Vagina (tissue), 2 donors: ENCODE measurements around the gene C12orf76. TPM values are rescaled to one million over a fixed set of nuclear protein-coding genes. Genes with fewer than 3 reads are reported as not detected.

ENCODE experiments used
- DNase-seq, 2 donors: peaks; one replicate each; pipeline ENCODE4 v3.0.0-alpha.2; 2017; ENCODE audit errors: extremely low spot score in 2 of 2
- H3K27ac ChIP-seq: fragments of 200-600 bp; sonication (generic); one replicate; pipeline ENCODE4 v1.5.1; 2019
- H3K27me3 ChIP-seq: fragments of 200-600 bp; sonication (generic); one replicate; pipeline ENCODE4 v1.5.1; 2019
- H3K36me3 ChIP-seq, 2 donors: fragments of 200-600 bp; sonication (generic); one replicate each; pipeline ENCODE4 v1.5.1; 2017 to 2019
- H3K4me1 ChIP-seq: fragments of 200-600 bp; sonication (generic); one replicate; pipeline ENCODE4 v1.5.1; 2019
- H3K4me3 ChIP-seq, 2 donors: fragments of 200-600 bp; sonication (generic); 1 replicate in 1 of 2; 2 replicates in 1 of 2; pipeline ENCODE4 v1.5.1; 2016 to 2019
- H3K9me3 ChIP-seq: fragments of 200-600 bp; sonication (generic); one replicate; pipeline ENCODE4 v1.5.1; 2019
- POLR2A ChIP-seq, 2 donors: fragments of 450-650 bp; IDR thresholded peaks; one replicate each; pipeline ENCODE4 v1.6.1; 2017; ENCODE audit warnings: antibody characterized with exemption in 2 of 2, mild to moderate bottlenecking in 2 of 2, moderate library complexity in 2 of 2
- POLR2AphosphoS5 ChIP-seq, 2 donors: sonication (generic); formaldehyde crosslinking; IDR thresholded peaks; one replicate each; pipeline ENCODE4 v1.9.0; 2017; ENCODE audit warnings: antibody characterized with exemption in 2 of 2, mild to moderate bottlenecking in 2 of 2, low read depth in 1 of 2; ENCODE audit not compliant: insufficient read depth in 1 of 2
- intact Hi-C: fragments of 100-400 bp; cut with DNase I; formaldehyde crosslinking; loops from one replicate; pipeline ENCODE4 v1.15.1; 2023
- total RNA-seq: library from RNA; depleted of rRNA; stranded (reverse); fragments of >200 nt; gene quantifications from one replicate; pipeline ENCODE4 v1.2.3, GENCODE V29; 2016
- TF ChIP-seq, protein P1 (sequence below), 3 experiments: fragments of 450-650 bp in 2 of 3; fragments of 200-600 bp in 1 of 3; sonication (generic) in 1 of 3; IDR thresholded peaks; one replicate each; pipeline ENCODE4 v1.5.1; 2017 to 2019; ENCODE audit warnings: antibody characterized with exemption in 3 of 3, mild to moderate bottlenecking in 2 of 3, moderate library complexity in 2 of 3

The C12orf76 gene
- total RNA-seq, 1 donor from 2014 or later, result 7.6 TPM

DNA sequence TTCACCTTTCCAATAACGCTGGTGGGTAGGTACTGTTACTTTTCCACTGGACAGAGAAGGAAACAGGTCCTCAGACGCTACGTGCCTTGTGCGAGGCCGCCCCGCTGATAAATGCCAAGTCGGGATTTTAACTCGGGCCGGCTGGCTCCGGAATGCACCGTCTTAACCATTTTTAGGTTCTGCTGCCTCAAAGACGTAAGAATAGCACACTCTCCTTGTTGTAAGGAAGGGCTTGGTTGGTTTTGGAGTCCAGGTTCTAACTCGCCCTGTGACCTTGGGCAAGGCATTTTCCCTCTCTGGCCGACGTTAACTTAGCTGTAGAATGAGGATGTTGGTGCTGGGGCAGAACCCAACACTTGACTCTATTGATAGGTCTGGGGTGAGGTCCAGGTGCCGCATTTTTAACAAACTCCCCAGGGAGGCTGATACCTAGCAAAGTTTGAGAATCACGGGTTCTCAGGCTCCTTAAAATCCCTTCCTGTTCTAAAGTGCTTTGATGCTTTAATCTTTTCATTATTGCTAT is 48.3 kb downstream of the C12orf76 start:
- H3K4me3 ChIP-seq, result peak overlapping the region; percentile 99 to 100
- H3K27me3 ChIP-seq, result no peaks in the 10 kb centered on the region
- intact Hi-C loops, result no loop called here
- H3K4me1 ChIP-seq, result peaks cover 58% of the 10 kb centered on the region
- no peak for DNase-seq
- no peaks in the 10 kb centered on the region for H3K9me3 ChIP-seq
- no peaks in the 10 kb centered on the region for H3K36me3 ChIP-seq
- TF ChIP-seq POLR2A (IDR thresholded peaks at IDR 0.05), result no peak
- TF ChIP-seq, protein P1, sequence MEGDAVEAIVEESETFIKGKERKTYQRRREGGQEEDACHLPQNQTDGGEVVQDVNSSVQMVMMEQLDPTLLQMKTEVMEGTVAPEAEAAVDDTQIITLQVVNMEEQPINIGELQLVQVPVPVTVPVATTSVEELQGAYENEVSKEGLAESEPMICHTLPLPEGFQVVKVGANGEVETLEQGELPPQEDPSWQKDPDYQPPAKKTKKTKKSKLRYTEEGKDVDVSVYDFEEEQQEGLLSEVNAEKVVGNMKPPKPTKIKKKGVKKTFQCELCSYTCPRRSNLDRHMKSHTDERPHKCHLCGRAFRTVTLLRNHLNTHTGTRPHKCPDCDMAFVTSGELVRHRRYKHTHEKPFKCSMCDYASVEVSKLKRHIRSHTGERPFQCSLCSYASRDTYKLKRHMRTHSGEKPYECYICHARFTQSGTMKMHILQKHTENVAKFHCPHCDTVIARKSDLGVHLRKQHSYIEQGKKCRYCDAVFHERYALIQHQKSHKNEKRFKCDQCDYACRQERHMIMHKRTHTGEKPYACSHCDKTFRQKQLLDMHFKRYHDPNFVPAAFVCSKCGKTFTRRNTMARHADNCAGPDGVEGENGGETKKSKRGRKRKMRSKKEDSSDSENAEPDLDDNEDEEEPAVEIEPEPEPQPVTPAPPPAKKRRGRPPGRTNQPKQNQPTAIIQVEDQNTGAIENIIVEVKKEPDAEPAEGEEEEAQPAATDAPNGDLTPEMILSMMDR (IDR thresholded peaks at IDR 0.05), result no peak
- TF ChIP-seq POLR2AphosphoS5 (IDR thresholded peaks at IDR 0.05; ENCODE audit: insufficient read depth in 1 of 2, low read depth in 1 of 2), result no peak
- H3K27ac ChIP-seq, result peak overlapping the region; percentile 82

DNA sequence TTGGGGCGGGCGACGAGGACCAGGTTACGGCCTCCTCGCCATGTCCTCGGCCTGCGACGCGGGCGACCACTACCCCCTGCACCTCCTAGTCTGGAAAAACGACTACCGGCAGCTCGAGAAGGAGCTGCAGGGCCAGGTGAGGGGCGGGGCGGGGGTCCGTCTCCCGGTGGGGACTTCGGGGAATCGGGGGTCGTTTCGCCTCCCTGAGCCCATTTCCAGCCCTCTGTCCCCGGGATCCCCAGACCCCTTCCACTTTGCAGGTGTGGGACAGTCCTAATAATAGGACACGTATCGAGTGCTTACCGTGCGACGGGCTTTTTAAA is 48.7 kb downstream of the C12orf76 start:
- H3K9me3 ChIP-seq, result no peaks in the 10 kb centered on the region
- no peaks in the 10 kb centered on the region for H3K36me3 ChIP-seq
- peaks cover 62% of the 10 kb centered on the region for H3K4me1 ChIP-seq
- DNase-seq, result no peak
- no peaks in the 10 kb centered on the region for H3K27me3 ChIP-seq
- H3K4me3 ChIP-seq, result peak overlapping the region; percentile 99 to 100
- H3K27ac ChIP-seq, result peak overlapping the region; percentile 82
- intact Hi-C loops, result no loop called here
- TF ChIP-seq POLR2AphosphoS5 (IDR thresholded peaks at IDR 0.05; ENCODE audit: insufficient read depth in 1 of 2, low read depth in 1 of 2), result no peak
- no peak for TF ChIP-seq POLR2A (IDR thresholded peaks at IDR 0.05)

DNA sequence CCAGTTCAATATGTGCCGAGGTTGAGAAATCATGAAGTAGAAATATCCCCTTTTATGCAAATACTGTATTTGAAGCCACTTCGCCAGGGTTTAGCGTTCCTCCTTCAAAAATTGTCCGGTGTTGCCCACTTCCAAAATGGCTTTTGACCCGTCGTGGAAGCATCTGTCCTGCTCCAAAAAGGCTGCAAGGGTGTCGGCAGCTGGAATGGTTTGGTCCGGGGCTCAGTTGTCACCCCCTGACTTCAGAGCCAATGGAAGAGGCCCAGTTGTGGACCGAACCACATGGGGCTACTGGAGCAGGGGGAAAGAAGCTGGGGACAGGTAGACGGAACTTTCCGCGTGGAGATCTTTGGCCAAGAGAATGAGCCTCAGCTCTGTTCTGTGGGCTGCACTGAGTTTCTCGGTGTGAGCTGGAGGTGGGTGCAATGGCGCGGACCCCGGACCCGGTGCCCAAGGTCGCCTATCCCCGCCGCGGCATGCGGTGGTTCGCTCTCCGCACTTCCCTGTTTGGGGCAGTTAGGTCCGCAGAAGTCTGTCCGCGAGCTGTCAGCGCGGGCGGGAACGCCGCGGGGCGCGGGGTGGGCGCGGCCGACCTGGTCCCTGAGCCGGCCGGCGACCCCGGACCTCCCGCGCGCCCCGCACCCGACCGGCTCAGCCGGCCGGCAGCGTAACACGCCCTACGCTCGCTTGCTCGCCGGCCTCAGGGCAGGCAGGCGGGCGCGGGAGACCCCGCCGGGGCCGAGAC is 49.2 kb downstream of the C12orf76 start, which contains the start of gene ANKRD13A:
Gene ANKRD13A, plus strand, starts transcription at position 527 of the 745 bp plus-strand sequence. CDS start 259 bp downstream, outside the sequence.
- Histone ChIP-seq H3K4me1 (peaks cover 68% of the 10 kb centered on the region), H3K27me3 (no peaks in the 10 kb centered on the region), H3K9me3 (no peaks in the 10 kb centered on the region), H3K4me3 (peak within 1 kb of the TSS; percentile 99 to 100), H3K27ac (peak within 1 kb of the TSS; percentile 82), H3K36me3 (no peaks in the 10 kb centered on the region)
- TF ChIP-seq POLR2AphosphoS5 (IDR thresholded peaks at IDR 0.05; ENCODE audit: insufficient read depth in 1 of 2, low read depth in 1 of 2) (peak; percentile 92 to 94), POLR2A (IDR thresholded peaks at IDR 0.05) (peak in 1 of 2 donors; percentile 55)
- TF ChIP-seq, protein P1 (IDR thresholded peaks at IDR 0.05), result no peak
- DNase-seq, result peak in 1 of 2 donors; percentile 93
- intact Hi-C loops, result no loop called here

DNA sequence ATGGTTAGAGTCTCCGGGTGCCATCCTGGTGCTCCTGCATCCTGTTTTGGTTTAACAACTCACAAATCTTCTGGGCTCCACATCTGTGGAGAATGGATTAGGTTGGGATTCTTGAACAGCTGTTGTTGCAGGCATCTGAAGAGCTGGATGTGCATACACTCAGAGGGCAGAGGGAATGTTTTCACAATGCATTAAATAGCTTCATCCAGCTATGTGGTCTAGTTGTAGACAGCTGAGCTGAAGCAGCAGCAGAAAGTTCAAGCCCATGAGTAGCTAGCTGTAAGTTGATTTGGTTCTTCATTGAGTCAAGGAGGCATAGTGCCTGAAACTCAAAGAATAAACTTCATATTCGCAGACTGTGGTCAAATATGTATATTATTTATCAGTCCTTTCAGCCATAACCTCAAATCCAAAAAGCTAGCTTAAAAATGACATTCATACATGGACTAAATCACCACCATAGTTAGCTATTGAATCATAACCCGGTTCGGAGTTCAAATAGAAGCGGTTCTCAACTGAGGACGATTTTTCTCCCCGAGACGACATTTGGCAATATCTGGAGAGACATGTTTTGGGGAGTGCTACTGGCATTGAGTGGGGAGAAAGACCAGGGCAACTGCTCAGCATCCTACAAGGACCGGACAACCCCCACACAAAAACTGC is 50.0 kb downstream of the C12orf76 start:
- intact Hi-C loops, result no loop called here

DNA sequence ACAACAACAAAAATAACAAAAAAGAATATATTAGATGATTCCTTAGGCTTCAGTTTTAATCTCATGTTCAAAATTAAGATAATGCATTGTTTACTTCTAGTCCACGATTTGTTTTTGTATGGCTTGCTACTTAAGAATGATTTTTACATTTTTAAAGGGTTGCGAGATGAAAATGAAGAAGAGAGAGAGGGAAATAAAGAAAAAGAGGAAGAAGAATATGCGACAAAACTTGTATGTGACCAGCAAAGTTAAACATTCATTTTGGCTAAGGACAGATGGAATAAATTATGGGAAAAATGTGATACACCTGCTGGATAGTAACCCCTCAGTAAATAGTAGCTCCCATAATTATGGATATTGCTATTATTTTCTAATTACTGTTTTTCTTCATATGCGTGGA is 50.9 kb downstream of the C12orf76 start:
- no peak for DNase-seq
- no peak overlapping the region for H3K27ac ChIP-seq
- H3K9me3 ChIP-seq, result no peaks in the 10 kb centered on the region
- TF ChIP-seq POLR2A (IDR thresholded peaks at IDR 0.05), result no peak
- TF ChIP-seq POLR2AphosphoS5 (IDR thresholded peaks at IDR 0.05; ENCODE audit: insufficient read depth in 1 of 2, low read depth in 1 of 2), result no peak
- intact Hi-C loops, result no loop called here
- no peak overlapping the region for H3K4me3 ChIP-seq
- H3K27me3 ChIP-seq, result no peaks in the 10 kb centered on the region
- no peaks in the 10 kb centered on the region for H3K36me3 ChIP-seq
- peaks cover 74% of the 10 kb centered on the region for H3K4me1 ChIP-seq

More for the DNA sequence above, 50.0 kb downstream of the C12orf76 start:
- Histone ChIP-seq H3K9me3 (no peaks in the 10 kb centered on the region), H3K4me1 (peaks cover 73% of the 10 kb centered on the region), H3K4me3 (peak overlapping the region; percentile 99 to 100), H3K36me3 (no peaks in the 10 kb centered on the region), H3K27me3 (no peaks in the 10 kb centered on the region), H3K27ac (peak overlapping the region; percentile 82)
- TF ChIP-seq POLR2AphosphoS5 (IDR thresholded peaks at IDR 0.05; ENCODE audit: insufficient read depth in 1 of 2, low read depth in 1 of 2) (no peak), POLR2A (IDR thresholded peaks at IDR 0.05) (no peak)
- TF ChIP-seq, protein P1 (IDR thresholded peaks at IDR 0.05), result no peak
- DNase-seq, result no peak
